ENCODE results near the gene AKT2. TPM values are rescaled to one million over a fixed set of nuclear protein-coding genes. Genes with fewer than 3 reads are reported as not detected.

The AKT2 gene
- polyA plus RNA-seq, 3 donors = 11.4 to 122 (median 16.3) TPM

- Mint-ChIP-seq H3K27me3 (ENCODE audit: low read depth in 3 of 3) (peaks cover 2 to 5% (median 4%) of the 10 kb centered on the region in 3 donors), H3K9me3 (no peaks in the 10 kb centered on the region), H3K36me3 (no peaks in the 10 kb centered on the region), H3K27ac (no peak overlapping the region), H3K4me1 (peaks cover 5% of the 10 kb centered on the region), H3K4me3 (no peak overlapping the region)
- Histone ChIP-seq H3K27ac (ENCODE audit: low read depth in 1 of 2, low read length in 2 of 2) (no peak overlapping the region), H4K20me1 (ENCODE audit: insufficient read depth, low read length) (no peaks in the 10 kb centered on the region), H3K4me1 (ENCODE audit: control insufficient read depth in 1 of 2, insufficient read depth in 2 of 2, low read length in 2 of 2) (peaks cover 9 to 10% of the 10 kb centered on the region in 2 donors), H3K4me3 (replicated peaks in 1 of 3; ENCODE audit: low read depth in 2 of 3, low read length in 3 of 3) (no peak overlapping the region), H3K9me3 (replicated peaks in 1 of 2; ENCODE audit: control insufficient read depth in 1 of 2, insufficient read depth in 1 of 2, low read length in 2 of 2) (no peaks in the 10 kb centered on the region), H3K4me2 (replicated peaks; ENCODE audit: extremely low read depth, low read length, poor library complexity, severe bottlenecking) (no peak overlapping the region), H3K9ac (ENCODE audit: insufficient read depth, low read length, poor library complexity, severe bottlenecking) (no peak overlapping the region), H3K27me3 (ENCODE audit: control insufficient read depth in 2 of 2, insufficient read depth in 2 of 2, low read length in 2 of 2) (no peaks in the 10 kb centered on the region), H3K36me3 (replicated peaks in 1 of 2; ENCODE audit: control insufficient read depth in 1 of 2, insufficient read depth in 2 of 2, low read length in 2 of 2) (no peaks in the 10 kb centered on the region), H3K79me2 (ENCODE audit: insufficient read depth, low read length) (no peaks in the 10 kb centered on the region), H2AFZ (ENCODE audit: insufficient read depth, low read depth, low read length, poor library complexity, severe bottlenecking) (no peak overlapping the region)
- 96% methylated on average over 3 of the region's 4 CpGs for WGBS (ENCODE audit: insufficient coverage)
- intact Hi-C loops (cut with micrococcal nuclease) = loop anchor here (2.0 to 10.0 kb wide), 5 partner anchors 90 to 330 kb away; partner anchors contain the start of genes HIPK4 (in 1 of the 2), LTBP4 (in 1 of the 2) and SERTAD1 (in 1 of the 2)
- no peak for TF ChIP-seq CTCF (IDR thresholded peaks at IDR 0.05)
- no peak for DNase-seq
Measured at GRCh38 chr19:40304306-40304705, 19.2 kb upstream of the AKT2 start.

- Histone ChIP-seq H3K4me1 (ENCODE audit: control insufficient read depth in 1 of 2, insufficient read depth in 2 of 2, low read length in 2 of 2) (peaks cover 9 to 10% of the 10 kb centered on the region in 2 donors), H3K27me3 (ENCODE audit: control insufficient read depth in 2 of 2, insufficient read depth in 2 of 2, low read length in 2 of 2) (no peaks in the 10 kb centered on the region), H3K9ac (ENCODE audit: insufficient read depth, low read length, poor library complexity, severe bottlenecking) (no peak overlapping the region), H3K4me3 (replicated peaks in 1 of 3; ENCODE audit: low read depth in 2 of 3, low read length in 3 of 3) (no peak overlapping the region), H3K79me2 (ENCODE audit: insufficient read depth, low read length) (no peaks in the 10 kb centered on the region), H3K27ac (ENCODE audit: low read depth in 1 of 2, low read length in 2 of 2) (no peak overlapping the region), H4K20me1 (ENCODE audit: insufficient read depth, low read length) (no peaks in the 10 kb centered on the region), H3K36me3 (replicated peaks in 1 of 2; ENCODE audit: control insufficient read depth in 1 of 2, insufficient read depth in 2 of 2, low read length in 2 of 2) (no peaks in the 10 kb centered on the region), H3K9me3 (replicated peaks in 1 of 2; ENCODE audit: control insufficient read depth in 1 of 2, insufficient read depth in 1 of 2, low read length in 2 of 2) (no peaks in the 10 kb centered on the region), H2AFZ (ENCODE audit: insufficient read depth, low read depth, low read length, poor library complexity, severe bottlenecking) (no peak overlapping the region), H3K4me2 (replicated peaks; ENCODE audit: extremely low read depth, low read length, poor library complexity, severe bottlenecking) (no peak overlapping the region)
- no peak for TF ChIP-seq CTCF (IDR thresholded peaks at IDR 0.05)
- no peak for DNase-seq
- no CpG with 5 or more reads among the region's 2 CpGs for WGBS (ENCODE audit: insufficient coverage)
- H3K9me3 Mint-ChIP-seq = no peaks in the 10 kb centered on the region
- H3K27me3 Mint-ChIP-seq (ENCODE audit: low read depth in 3 of 3) = peaks cover 2 to 5% (median 4%) of the 10 kb centered on the region in 3 donors
- no peak overlapping the region for H3K27ac Mint-ChIP-seq
- no peaks in the 10 kb centered on the region for H3K36me3 Mint-ChIP-seq
- no peak overlapping the region for H3K4me3 Mint-ChIP-seq
- intact Hi-C loops (cut with micrococcal nuclease) = loop anchor here (2.0 to 10.0 kb wide), 5 partner anchors 91 to 331 kb away; partner anchors contain the start of genes HIPK4 (in 1 of the 2), LTBP4 (in 1 of the 2) and SERTAD1 (in 1 of the 2)
- H3K4me1 Mint-ChIP-seq = peaks cover 5% of the 10 kb centered on the region
Measured at GRCh38 chr19:40303765-40304164, 18.6 kb upstream of the AKT2 start.
